T-cell (primary cell): Measurements from ENCODE around the gene PRDM11. TPM values are rescaled to one million over a fixed set of nuclear protein-coding genes. Genes with fewer than 3 reads are reported as not detected.
"Not testable (repeated sequence)": the region's sequence is repeated elsewhere in the genome, so short reads cannot be mapped to it uniquely, and the experiment has no call there.

ENCODE experiments used
- ATAC-seq, 4 experiments: fragments of 200-7000 bp in 3 of 4; fragments of 150-1000 bp in 1 of 4; cut with Tn5 transposase; replicated peaks in 1 of 4; 1 replicate in 3 of 4; 2 replicates in 1 of 4; pipeline ENCODE4 v1.10.0; 2021; ENCODE audit warnings: moderate library complexity in 3 of 4, mild to moderate bottlenecking in 2 of 4, moderate number of reproducible peaks in 1 of 4
- CTCF ChIA-PET, 2 donors: fragments of 300-600 bp; sonication (Branson Sonifier 250); formaldehyde crosslinking; loops; one replicate each; lab custom pipeline; 2022; ENCODE audit warnings: antibody characterized with exemption in 2 of 2; lab: Charles Lee
- POLR2A ChIA-PET, 2 donors: fragments of 300-600 bp; sonication (Branson Sonifier 250); formaldehyde crosslinking; loops; one replicate each; lab custom pipeline; 2022; ENCODE audit warnings: antibody characterized with exemption in 2 of 2; lab: Charles Lee
- DNase-seq, 35 experiments: peaks; one replicate each; pipeline versions ENCODE4 v3.0.0 to v3.0.0-alpha.2; 2013 to 2023
- H3K27ac ChIP-seq: one replicate; pipeline ENCODE4 v1.5.1; 2013; ENCODE audit warnings: low read length
- H3K27me3 ChIP-seq, 2 experiments: replicated peaks in 1 of 2; 1 replicate in 1 of 2; 2 replicates in 1 of 2; pipeline versions ENCODE4 v1.6.1 to v1.7.0; 2013; ENCODE audit warnings: low read length in 1 of 2, mixed read lengths in 1 of 2; ENCODE audit not compliant: control insufficient read depth in 2 of 2, insufficient read depth in 2 of 2; ENCODE audit errors: extremely low read depth in 1 of 2
- H3K36me3 ChIP-seq, 2 donors: 1 replicate in 1 of 2; 2 replicates in 1 of 2; pipeline versions ENCODE4 v1.6.1 to v1.7.0; 2013; ENCODE audit warnings: low read length in 1 of 2; ENCODE audit not compliant: control insufficient read depth in 2 of 2, insufficient read depth in 1 of 2; ENCODE audit errors: extremely low read depth in 1 of 2
- H3K4me1 ChIP-seq, 2 experiments: 1 replicate in 1 of 2; 2 replicates in 1 of 2; pipeline versions ENCODE4 v1.6.1 to v1.7.0; 2013; ENCODE audit warnings: low read length in 2 of 2, mixed read lengths in 1 of 2; ENCODE audit not compliant: insufficient read depth in 2 of 2, control insufficient read depth in 1 of 2; ENCODE audit errors: extremely low read depth in 1 of 2
- H3K4me3 ChIP-seq, 2 donors: 1 replicate in 1 of 2; 2 replicates in 1 of 2; pipeline versions ENCODE4 v1.5.1 to v1.7.0; 2013; ENCODE audit warnings: mild to moderate bottlenecking in 2 of 2, low read length in 1 of 2, moderate library complexity in 1 of 2; ENCODE audit not compliant: control insufficient read depth in 1 of 2; ENCODE audit errors: extremely low read depth in 1 of 2
- H3K9me3 ChIP-seq: 2 replicates; pipeline ENCODE4 v1.7.0; 2013
- H3K27ac Mint-ChIP-seq, 2 donors: one replicate each; pipeline ENCODE4 v1.8.0; 2020 to 2021; ENCODE audit warnings: mild to moderate bottlenecking in 2 of 2, mixed read lengths in 2 of 2
- H3K27me3 Mint-ChIP-seq, 2 donors: one replicate each; pipeline ENCODE4 v1.8.0; 2021 to 2022; ENCODE audit warnings: mixed read lengths in 2 of 2
- H3K36me3 Mint-ChIP-seq: one replicate; pipeline ENCODE4 v1.8.0; 2021; ENCODE audit warnings: mixed read lengths
- H3K4me1 Mint-ChIP-seq, 3 donors: one replicate each; pipeline ENCODE4 v1.8.0; 2020 to 2022; ENCODE audit warnings: mixed read lengths in 3 of 3, mild to moderate bottlenecking in 1 of 3
- H3K4me3 Mint-ChIP-seq, 3 donors: one replicate each; pipeline ENCODE4 v1.8.0; 2020 to 2022; ENCODE audit warnings: mild to moderate bottlenecking in 3 of 3, mixed read lengths in 3 of 3, moderate library complexity in 3 of 3
- H3K9me3 Mint-ChIP-seq, 3 donors: one replicate each; pipeline ENCODE4 v1.8.0; 2020 to 2022; ENCODE audit warnings: mixed read lengths in 3 of 3
- whole genome bisulfite sequencing: methylation state at CpG from one replicate; pipeline ENCODE4 v1.1.5; 2013; ENCODE audit warnings: missing lambda C conversion rate; ENCODE audit not compliant: insufficient coverage; 5-methylcytosine and 5-hydroxymethylcytosine counted together
- total RNA-seq, 35 experiments: library from RNA in 6 of 35; stranded (reverse) in 6 of 35; fragments of 120-200 nt in 1 of 35; gene quantifications; one replicate each; pipeline versions ENCODE4 v1.2.1 to v1.2.4 and lab custom pipeline; 2013 to 2026

Gene PRDM11
- total RNA-seq, 5 donors from 2014 or later (not counting 1 experiment from before 2014, with no cell fraction given) = 8.7 to 12.5 (median 10.6) TPM

DNA sequence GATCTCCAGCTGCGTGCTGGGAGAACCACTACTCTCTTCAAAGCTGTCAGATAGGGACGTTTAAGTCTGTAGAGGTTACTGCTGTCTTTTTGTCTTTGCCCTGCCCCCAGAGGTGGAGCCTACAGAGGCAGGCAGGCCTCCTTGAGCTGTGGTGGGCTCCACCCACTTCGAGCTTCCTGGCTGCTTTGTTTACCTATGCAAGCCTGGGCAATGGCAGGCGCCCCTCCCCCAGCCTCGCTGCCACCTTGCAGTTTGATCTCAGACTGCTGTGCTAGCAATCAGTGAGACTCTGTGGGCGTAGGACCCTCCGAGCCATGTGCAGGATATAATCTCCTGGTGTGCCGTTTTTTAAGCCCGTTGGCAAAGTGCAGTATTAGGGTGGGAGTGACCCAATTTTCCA lies 18.6 kb upstream of the PRDM11 start:
- H3K9me3 ChIP-seq, H3K4me1 Mint-ChIP-seq, H3K27me3 ChIP-seq, POLR2A ChIA-PET, H3K36me3 ChIP-seq, H3K4me1 ChIP-seq, H3K36me3 Mint-ChIP-seq, H3K4me3 ChIP-seq, H3K27ac ChIP-seq, H3K27ac Mint-ChIP-seq, H3K4me3 Mint-ChIP-seq, ATAC-seq, H3K9me3 Mint-ChIP-seq, DNase-seq, CTCF ChIA-PET: not testable (repeated sequence)
- no CpG with 5 or more reads among the region's 9 CpGs for WGBS
- H3K27me3 Mint-ChIP-seq = peaks cover 27 to 31% of the 10 kb centered on the region in 2 donors

DNA sequence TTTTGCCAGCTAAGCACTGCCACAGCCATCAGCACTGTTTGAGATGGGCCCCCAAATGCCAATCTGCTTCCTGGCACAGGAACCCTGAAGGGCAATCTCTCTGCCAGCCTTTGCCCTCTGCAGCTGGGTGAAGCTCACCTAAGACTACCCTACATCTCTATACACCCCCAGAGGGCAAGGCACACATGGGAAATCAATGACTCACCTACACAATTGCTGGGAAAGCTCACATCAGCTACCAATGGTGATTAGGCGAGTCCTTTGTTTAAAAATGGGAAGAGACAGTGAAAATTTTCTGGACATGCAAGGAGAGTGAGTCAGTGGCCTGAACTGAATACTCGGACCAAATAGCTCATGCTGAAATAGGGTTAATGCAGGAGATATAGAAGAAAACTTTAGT lies 12.6 kb upstream of the PRDM11 start:
- Histone ChIP-seq H3K9me3 (peaks cover under 1% of the 10 kb centered on the region), H3K4me3 (no peak overlapping the region), H3K27ac (no peak overlapping the region), H3K27me3 (peaks cover 2 to 5% of the 10 kb centered on the region in 2 experiments), H3K4me1 (no peaks in the 10 kb centered on the region), H3K36me3 (no peaks in the 10 kb centered on the region)
- ChIA-PET CTCF (interaction anchor here in 1 of 2 donors (0.8 kb wide), 1 partner anchor 23 kb away, joined by 3 read pairs; no protein-coding TSS in a partner anchor), POLR2A (no interaction called here)
- no peak for ATAC-seq
- no peak overlapping the region for H3K4me3 Mint-ChIP-seq
- peaks cover 45% of the 10 kb centered on the region in 2 donors for H3K27me3 Mint-ChIP-seq
- no peak for DNase-seq
- H3K27ac Mint-ChIP-seq = no peak overlapping the region
- no peaks in the 10 kb centered on the region for H3K4me1 Mint-ChIP-seq
- no CpG with 5 or more reads among the region's 2 CpGs for WGBS
- peaks cover 0 to 3% (median 0%) of the 10 kb centered on the region in 3 donors for H3K9me3 Mint-ChIP-seq
- H3K36me3 Mint-ChIP-seq = peaks cover 5% of the 10 kb centered on the region

DNA sequence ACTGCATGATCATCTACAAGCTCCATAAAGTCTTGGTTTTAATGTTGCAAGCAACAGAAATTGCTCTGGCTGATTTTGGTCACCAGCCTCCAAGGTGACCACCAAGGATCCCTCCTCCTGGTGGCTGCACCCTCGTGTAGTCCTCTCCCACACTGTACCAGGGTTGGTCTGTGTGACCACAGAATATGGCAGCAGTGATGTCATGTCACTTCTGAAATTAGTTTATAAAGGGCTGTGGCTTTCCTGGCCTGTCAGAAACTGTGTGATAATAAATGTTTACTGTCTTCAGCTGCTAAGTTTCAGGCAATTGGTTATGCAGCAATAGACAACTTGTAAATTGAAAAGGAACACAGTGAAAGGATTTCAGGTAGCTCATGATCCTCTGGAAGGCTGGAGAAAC lies 5.3 kb upstream of the PRDM11 start:
- Mint-ChIP-seq H3K27me3 (peaks cover 4 to 14% of the 10 kb centered on the region in 2 donors), H3K4me3 (no peak overlapping the region), H3K9me3 (no peaks in the 10 kb centered on the region), H3K36me3 (no peaks in the 10 kb centered on the region), H3K27ac (no peak overlapping the region), H3K4me1 (peaks cover 7 to 9% (median 7%) of the 10 kb centered on the region in 3 donors)
- no peaks in the 10 kb centered on the region for H3K36me3 ChIP-seq
- POLR2A ChIA-PET = no interaction called here
- DNase-seq (no peak), ATAC-seq (no peak)
- no CpG with 5 or more reads among the region's 1 CpG for WGBS
- H3K27me3 ChIP-seq = peaks cover 0 to 28% of the 10 kb centered on the region in 2 experiments
- no peaks in the 10 kb centered on the region for H3K9me3 ChIP-seq
- no peak overlapping the region for H3K4me3 ChIP-seq
- CTCF ChIA-PET = no interaction called here
- H3K27ac ChIP-seq = no peak overlapping the region
- peaks cover 4 to 10% of the 10 kb centered on the region in 2 experiments for H3K4me1 ChIP-seq

DNA sequence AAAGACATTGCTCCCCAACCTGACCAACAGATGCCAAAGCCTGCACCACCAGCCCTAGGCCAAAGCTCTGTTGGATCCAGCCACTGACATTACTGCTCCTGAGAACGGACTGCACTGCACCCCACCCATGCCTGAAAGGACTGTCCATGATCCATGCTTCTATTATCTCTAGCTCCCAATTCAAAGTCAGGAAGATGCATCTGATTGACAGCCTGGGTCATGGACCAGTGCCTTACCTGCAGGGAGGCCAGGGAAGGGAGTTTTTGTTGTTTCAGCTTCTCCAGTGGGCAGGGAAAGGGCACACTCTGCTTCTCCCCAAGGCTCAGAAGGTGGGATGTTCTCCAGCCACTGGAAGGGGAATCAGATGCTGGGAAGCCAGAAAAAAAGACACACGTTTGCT lies 4.8 kb upstream of the PRDM11 start:
- H3K36me3 Mint-ChIP-seq = no peaks in the 10 kb centered on the region
- 72% methylated on average over 2 of the region's 2 CpGs for WGBS
- ChIA-PET CTCF (no interaction called here), POLR2A (no interaction called here)
- no peaks in the 10 kb centered on the region for H3K9me3 Mint-ChIP-seq
- peaks cover 7 to 13% (median 9%) of the 10 kb centered on the region in 3 donors for H3K4me1 Mint-ChIP-seq
- Histone ChIP-seq H3K9me3 (no peaks in the 10 kb centered on the region), H3K27ac (no peak overlapping the region), H3K4me1 (peaks cover 4 to 11% of the 10 kb centered on the region in 2 experiments), H3K4me3 (no peak overlapping the region), H3K36me3 (no peaks in the 10 kb centered on the region), H3K27me3 (peaks cover 0 to 28% of the 10 kb centered on the region in 2 experiments)
- H3K27ac Mint-ChIP-seq = no peak overlapping the region
- no peak for DNase-seq
- no peak for ATAC-seq
- H3K4me3 Mint-ChIP-seq = no peak overlapping the region
- H3K27me3 Mint-ChIP-seq = peaks cover 4 to 14% of the 10 kb centered on the region in 2 donors

DNA sequence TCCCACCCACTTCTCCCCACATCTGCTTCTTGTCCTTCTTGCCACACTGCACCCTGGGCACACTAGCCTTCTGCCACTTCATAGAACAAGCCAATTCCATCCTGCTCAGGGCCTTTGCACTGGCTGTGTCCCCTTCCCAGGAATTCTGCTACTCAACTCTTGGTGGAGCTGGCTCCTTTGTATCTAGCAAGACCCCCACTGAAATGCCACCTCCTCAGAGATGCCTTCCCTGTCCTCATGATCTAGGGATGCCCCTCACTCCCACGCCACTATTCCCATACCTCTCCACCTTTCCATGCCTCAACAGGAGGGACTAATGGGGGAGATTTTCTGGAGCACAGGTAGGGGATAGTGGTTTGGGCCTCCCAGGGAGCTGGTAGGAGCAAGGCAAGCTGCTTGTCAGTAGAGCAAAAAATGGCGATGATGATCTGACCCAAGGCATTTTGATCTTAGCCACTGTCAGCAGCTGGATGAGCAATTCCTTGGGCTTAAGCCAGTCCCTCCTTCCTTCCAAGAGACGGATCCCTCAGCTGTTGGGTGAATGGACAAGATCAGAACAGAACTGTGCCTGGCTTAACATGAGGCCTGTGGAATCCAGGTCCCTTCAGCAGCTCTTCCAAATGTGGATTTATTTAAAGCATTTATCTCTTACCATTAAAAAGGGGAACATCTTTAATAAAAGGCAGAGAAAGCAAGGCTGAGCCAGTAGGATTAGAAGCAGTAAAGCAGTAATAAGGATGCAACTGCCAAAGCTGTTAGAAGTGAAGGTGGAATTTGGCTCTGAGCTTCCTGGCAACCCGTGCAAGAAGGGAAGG lies 4.0 kb upstream of the PRDM11 start:
- Histone ChIP-seq H3K4me3 (no peak overlapping the region), H3K36me3 (no peaks in the 10 kb centered on the region), H3K27ac (no peak overlapping the region), H3K4me1 (peaks cover 4 to 13% of the 10 kb centered on the region in 2 experiments), H3K27me3 (peaks cover 0 to 28% of the 10 kb centered on the region in 2 experiments), H3K9me3 (no peaks in the 10 kb centered on the region)
- no peak overlapping the region for H3K27ac Mint-ChIP-seq
- WGBS = 85% methylated on average over 3 of the region's 4 CpGs
- no peaks in the 10 kb centered on the region for H3K9me3 Mint-ChIP-seq
- H3K4me3 Mint-ChIP-seq = no peak overlapping the region
- peaks cover 7 to 14% (median 11%) of the 10 kb centered on the region in 3 donors for H3K4me1 Mint-ChIP-seq
- ATAC-seq (no peak), DNase-seq (peak in 1 of 35 experiments; percentile 4)
- H3K36me3 Mint-ChIP-seq = no peaks in the 10 kb centered on the region
- peaks cover 4 to 14% of the 10 kb centered on the region in 2 donors for H3K27me3 Mint-ChIP-seq
- CTCF ChIA-PET = no interaction called here
- POLR2A ChIA-PET = no interaction called here

DNA sequence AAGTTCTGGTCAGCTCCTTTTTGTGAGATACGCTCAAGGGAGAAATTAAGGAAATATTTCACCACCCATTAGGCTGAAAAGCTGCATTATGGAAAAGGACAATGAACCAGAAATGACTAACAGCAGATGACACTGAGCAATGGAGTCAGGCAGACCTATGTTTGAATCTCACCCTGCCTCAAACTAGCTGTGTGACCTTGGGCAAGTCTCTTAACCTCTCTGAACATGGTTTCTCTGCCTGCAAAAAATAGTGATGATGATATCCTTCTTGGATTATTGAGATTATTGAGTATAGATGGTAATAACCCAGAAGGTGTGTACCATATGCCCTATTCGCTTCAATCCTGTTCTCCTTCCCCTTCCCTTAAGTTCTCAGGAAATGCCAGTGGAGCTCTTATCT lies 2.9 kb upstream of the PRDM11 start:
- Histone ChIP-seq H3K4me3 (no peak overlapping the region), H3K36me3 (no peaks in the 10 kb centered on the region), H3K27me3 (peaks cover 0 to 28% of the 10 kb centered on the region in 2 experiments), H3K4me1 (peaks cover 9 to 23% of the 10 kb centered on the region in 2 experiments), H3K9me3 (no peaks in the 10 kb centered on the region), H3K27ac (no peak overlapping the region)
- CTCF ChIA-PET = no interaction called here
- Mint-ChIP-seq H3K27me3 (peaks cover 1 to 11% of the 10 kb centered on the region in 2 donors), H3K4me3 (no peak overlapping the region), H3K4me1 (peaks cover 17 to 24% (median 21%) of the 10 kb centered on the region in 3 donors), H3K36me3 (no peaks in the 10 kb centered on the region), H3K27ac (no peak overlapping the region), H3K9me3 (no peaks in the 10 kb centered on the region)
- POLR2A ChIA-PET = no interaction called here
- DNase-seq (no peak), ATAC-seq (no peak)
- no CpG with 5 or more reads among the region's 2 CpGs for WGBS
